NCI-H748 treated with DMSO at 0.1 percent for 48 hours (cell line): Measurements from ENCODE around the gene ABHD16A.

ENCODE experiments used
- DNase-seq: peaks from one replicate; lab custom pipeline; 2025; lab: John Stamatoyannopoulos, UW

Gene ABHD16A

GRCh38 chr6:31639449-31639861 lies 63.7 kb downstream of the ABHD16A start:
- DNase-seq = no peak

GRCh38 chr6:31639043-31639442 lies 64.1 kb downstream of the ABHD16A start:
- DNase-seq = no peak
